ENCODE results near the gene SUN3.

SUN3 gene

GRCh38 chr7:48035301-48035966 lies 6.5 kb upstream of the SUN3 start, which contains the start of gene C7orf57:
C7orf57 (plus strand) TSS chr7:48035543; CDS start chr7:48036309, 766 bp downstream.
- peak; percentile 73 for DNase-seq (ENCODE audit: low read depth)
- TF ChIP-seq CTCF (IDR thresholded peaks at IDR 0.05; ENCODE audit: insufficient read depth, low read depth, low read length, missing control alignments), result no peak
- H3K4me3 ChIP-seq (ENCODE audit: low read depth, low read length), result 0 out of 2 replicates have a peak within 1 kb of the TSS, but pooled peaks have one; percentile 22

- no peak for TF ChIP-seq CTCF (IDR thresholded peaks at IDR 0.05; ENCODE audit: insufficient read depth, low read depth, low read length, missing control alignments)
- no peak overlapping the region for H3K4me3 ChIP-seq (ENCODE audit: low read depth, low read length)
- no peak for DNase-seq (ENCODE audit: low read depth)
Measured at GRCh38 chr7:48033922-48034321, 5.0 kb upstream of the SUN3 start.

- TF ChIP-seq CTCF (IDR thresholded peaks at IDR 0.05; ENCODE audit: insufficient read depth, low read depth, low read length, missing control alignments), result no peak
- H3K4me3 ChIP-seq (ENCODE audit: low read depth, low read length), result no peak overlapping the region
Measured at GRCh38 chr7:48031111-48031510, 2.2 kb upstream of the SUN3 start.

GRCh38 chr7:48025624-48026023 lies 3.3 kb downstream of the SUN3 start:
- DNase-seq (ENCODE audit: low read depth), result no peak
- H3K4me3 ChIP-seq (ENCODE audit: low read depth, low read length), result no peak overlapping the region
- no peak for TF ChIP-seq CTCF (IDR thresholded peaks at IDR 0.05; ENCODE audit: insufficient read depth, low read depth, low read length, missing control alignments)

More at GRCh38 chr7:48031111-48031510, 2.2 kb upstream of the SUN3 start:
- no peak for DNase-seq (ENCODE audit: low read depth)

GRCh38 chr7:48017674-48018073 lies 11.2 kb downstream of the SUN3 start:
- no peak for TF ChIP-seq CTCF (IDR thresholded peaks at IDR 0.05; ENCODE audit: insufficient read depth, low read depth, low read length, missing control alignments)
- no peak for DNase-seq (ENCODE audit: low read depth)

GRCh38 chr7:48016641-48017040 lies 12.3 kb downstream of the SUN3 start:
- TF ChIP-seq CTCF (IDR thresholded peaks at IDR 0.05; ENCODE audit: insufficient read depth, low read depth, low read length, missing control alignments), result no peak
- no peak overlapping the region for H3K4me3 ChIP-seq (ENCODE audit: low read depth, low read length)
- no peak for DNase-seq (ENCODE audit: low read depth)

More at GRCh38 chr7:48017674-48018073, 11.2 kb downstream of the SUN3 start:
- H3K4me3 ChIP-seq (ENCODE audit: low read depth, low read length), result no peak overlapping the region

- DNase-seq (ENCODE audit: low read depth), result no peak
- no peak overlapping the region for H3K4me3 ChIP-seq (ENCODE audit: low read depth, low read length)
- no peak for TF ChIP-seq CTCF (IDR thresholded peaks at IDR 0.05; ENCODE audit: insufficient read depth, low read depth, low read length, missing control alignments)
Measured at GRCh38 chr7:48011951-48012350, 17.0 kb downstream of the SUN3 start.

All from GM12865 (cell line).